Nephron (organoid): ENCODE measurements around the gene LYZL2.
A peak's percentile ranks its signal among the peaks of the same experiment; 100 is the strongest.
"Not testable (repeated sequence)": the region's sequence is repeated elsewhere in the genome, so short reads cannot be mapped to it uniquely, and the experiment has no call there.

Source experiments
- H3K27ac Mint-ChIP-seq, 3 experiments: 2 replicates each; pipeline ENCODE4 v1.8.0; 2020; ENCODE audit warnings: mixed read lengths in 3 of 3, mild to moderate bottlenecking in 2 of 3, moderate library complexity in 1 of 3
- H3K27me3 Mint-ChIP-seq: 2 replicates; pipeline ENCODE4 v1.8.0; 2021; ENCODE audit warnings: low read depth, mild to moderate bottlenecking, moderate library complexity, mixed read lengths
- H3K36me3 Mint-ChIP-seq: 2 replicates; pipeline ENCODE4 v1.8.0; 2020; ENCODE audit warnings: low read depth, mixed read lengths
- H3K4me1 Mint-ChIP-seq: 2 replicates; pipeline ENCODE4 v1.8.0; 2020; ENCODE audit warnings: mixed read lengths
- H3K4me3 Mint-ChIP-seq, 3 experiments: 2 replicates each; pipeline ENCODE4 v1.8.0; 2020; ENCODE audit warnings: mild to moderate bottlenecking in 3 of 3, mixed read lengths in 3 of 3, moderate library complexity in 2 of 3
- H3K9me3 Mint-ChIP-seq: 2 replicates; pipeline ENCODE4 v1.8.0; 2020; ENCODE audit warnings: mixed read lengths
- CTCF ChIP-seq, 3 experiments: fragments of 200-600 bp; sonication (generic); IDR thresholded peaks; one replicate each; pipeline ENCODE4 v1.5.0; 2021; ENCODE audit warnings: antibody characterized with exemption in 3 of 3; ENCODE audit not compliant: unreplicated experiment in 3 of 3

Gene LYZL2

GRCh38 chr10:30629653-30630052, at the start of gene LYZL2:
Gene LYZL2 (minus strand): TSS chr10:30629753. CDS start chr10:30626915, 2,838 bp downstream.
- Mint-ChIP-seq H3K27ac (no peak within 1 kb of the TSS), H3K4me3 (no peak within 1 kb of the TSS), H3K9me3 (no peaks in the 10 kb centered on the region), H3K27me3 (peaks cover 6% of the 10 kb centered on the region), H3K4me1 (no peaks in the 10 kb centered on the region), H3K36me3 (no peaks in the 10 kb centered on the region)
- TF ChIP-seq CTCF (IDR thresholded peaks at IDR 0.05; ENCODE audit: unreplicated experiment in 3 of 3) = no peak

GRCh38 chr10:30677616-30678015, 48.1 kb upstream of the LYZL2 start:
- not testable (repeated sequence) for H3K4me1 Mint-ChIP-seq

GRCh38 chr10:30677146-30677545, 47.6 kb upstream of the LYZL2 start:
- not testable (repeated sequence) for H3K36me3 Mint-ChIP-seq, H3K27me3 Mint-ChIP-seq, H3K27ac Mint-ChIP-seq, H3K4me1 Mint-ChIP-seq, H3K4me3 Mint-ChIP-seq, H3K9me3 Mint-ChIP-seq

More at GRCh38 chr10:30677616-30678015, 48.1 kb upstream of the LYZL2 start:
- not testable (repeated sequence) for H3K27me3 Mint-ChIP-seq, H3K36me3 Mint-ChIP-seq, H3K9me3 Mint-ChIP-seq, H3K4me3 Mint-ChIP-seq, H3K27ac Mint-ChIP-seq

- peaks cover 8% of the 10 kb centered on the region for H3K9me3 Mint-ChIP-seq
- H3K27ac Mint-ChIP-seq = no peak overlapping the region
- no peak overlapping the region for H3K4me3 Mint-ChIP-seq
- peaks cover 8% of the 10 kb centered on the region for H3K4me1 Mint-ChIP-seq
- no peaks in the 10 kb centered on the region for H3K27me3 Mint-ChIP-seq
- no peak for TF ChIP-seq CTCF (IDR thresholded peaks at IDR 0.05; ENCODE audit: unreplicated experiment in 3 of 3)
- no peaks in the 10 kb centered on the region for H3K36me3 Mint-ChIP-seq
These were observed 46.5 kb upstream of the LYZL2 start for GRCh38 chr10:30675791-30676718.

GRCh38 chr10:30674796-30675195, 45.2 kb upstream of the LYZL2 start:
- Mint-ChIP-seq H3K27ac (no peak overlapping the region), H3K4me3 (no peak overlapping the region), H3K36me3 (no peaks in the 10 kb centered on the region), H3K9me3 (peaks cover under 1% of the 10 kb centered on the region), H3K4me1 (peaks cover 12% of the 10 kb centered on the region), H3K27me3 (no peaks in the 10 kb centered on the region)
- TF ChIP-seq CTCF (IDR thresholded peaks at IDR 0.05; ENCODE audit: unreplicated experiment in 3 of 3) = no peak

GRCh38 chr10:30673262-30673661, 43.7 kb upstream of the LYZL2 start:
- not testable (repeated sequence) for H3K9me3 Mint-ChIP-seq, H3K27ac Mint-ChIP-seq, H3K27me3 Mint-ChIP-seq, H3K4me3 Mint-ChIP-seq, H3K36me3 Mint-ChIP-seq
- peaks cover 12% of the 10 kb centered on the region for H3K4me1 Mint-ChIP-seq

- not testable (repeated sequence) for H3K27me3 Mint-ChIP-seq, H3K9me3 Mint-ChIP-seq, H3K4me3 Mint-ChIP-seq, H3K36me3 Mint-ChIP-seq, H3K27ac Mint-ChIP-seq
- H3K4me1 Mint-ChIP-seq = peaks cover 12% of the 10 kb centered on the region
These were observed 42.8 kb upstream of the LYZL2 start for GRCh38 chr10:30672338-30672737.

GRCh38 chr10:30671026-30671616, 41.6 kb upstream of the LYZL2 start:
- Mint-ChIP-seq H3K36me3 (no peaks in the 10 kb centered on the region), H3K9me3 (no peaks in the 10 kb centered on the region), H3K27ac (no peak overlapping the region), H3K4me1 (peaks cover 12% of the 10 kb centered on the region), H3K4me3 (peak overlapping the region in 1 of 3 experiments; percentile 11), H3K27me3 (peaks cover 4% of the 10 kb centered on the region)
- peak; percentile 72 to 81 (median 81) for TF ChIP-seq CTCF (IDR thresholded peaks at IDR 0.05; ENCODE audit: unreplicated experiment in 3 of 3)

GRCh38 chr10:30667982-30668381, 38.4 kb upstream of the LYZL2 start:
- not testable (repeated sequence) for H3K4me1 Mint-ChIP-seq, H3K27ac Mint-ChIP-seq, H3K4me3 Mint-ChIP-seq, H3K9me3 Mint-ChIP-seq, H3K27me3 Mint-ChIP-seq, H3K36me3 Mint-ChIP-seq

GRCh38 chr10:30663403-30663802, 33.9 kb upstream of the LYZL2 start:
- H3K9me3 Mint-ChIP-seq, H3K4me3 Mint-ChIP-seq, H3K36me3 Mint-ChIP-seq, H3K27me3 Mint-ChIP-seq, H3K27ac Mint-ChIP-seq, H3K4me1 Mint-ChIP-seq: not testable (repeated sequence)
